ENCODE measurements around the gene SLC35E1.

SLC35E1 gene

DNA sequence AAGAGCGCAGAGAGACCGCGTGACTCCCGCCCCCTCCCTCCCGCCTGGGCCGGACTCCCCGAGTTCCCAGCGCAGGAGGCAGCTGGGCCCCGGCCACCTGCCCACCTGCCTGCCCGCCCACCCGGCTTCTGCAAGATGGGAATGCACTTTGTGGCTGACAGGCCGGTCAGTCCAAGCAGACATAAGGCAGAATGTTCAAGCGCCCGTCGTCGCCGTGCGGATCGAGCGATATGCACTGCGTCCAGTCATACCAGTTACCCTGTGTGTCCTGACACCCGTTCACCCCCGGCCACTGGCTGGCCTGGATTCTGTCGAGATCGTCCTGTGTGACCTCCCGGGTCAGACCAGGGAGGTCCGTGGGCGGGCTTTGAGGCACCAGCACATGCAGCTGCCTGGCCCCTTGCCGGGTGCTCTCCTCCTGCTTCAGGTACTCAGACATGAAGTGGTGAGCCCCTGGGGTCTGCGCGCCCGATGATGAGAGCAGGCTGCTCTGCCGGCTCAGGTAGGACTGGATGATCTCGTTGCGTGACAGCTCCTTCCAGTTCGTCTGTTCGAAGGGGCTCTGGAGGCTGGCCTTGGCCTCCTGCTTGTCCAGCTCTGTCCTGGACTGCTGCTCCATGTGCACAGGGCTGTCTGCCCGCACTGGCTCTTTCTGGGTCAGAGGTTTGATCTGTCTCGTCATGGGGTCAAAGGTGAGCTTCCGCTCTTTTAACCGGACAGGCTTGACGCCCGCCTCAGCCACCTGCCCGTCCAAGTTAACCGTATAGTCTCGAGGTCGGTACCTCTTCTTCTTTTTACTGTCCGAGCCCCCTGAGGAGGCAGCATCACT is 3.9 kb upstream of the SLC35E1 start:
- H3K27me3 ChIP-seq (replicated peaks) = no peaks in the 10 kb centered on the region
- H3K4me3 ChIP-seq (ENCODE audit: low read depth, low read length) = no peak overlapping the region
- peaks cover 26% of the 10 kb centered on the region for H3K36me3 ChIP-seq (replicated peaks)
- TF ChIP-seq CTCF (IDR thresholded peaks at IDR 0.05; ENCODE audit: low read depth, low read length, missing control alignments) = no peak
- H3K27ac ChIP-seq = no peak overlapping the region
- DNase-seq = no peak
- in situ Hi-C loops (cut with HindIII; ENCODE audit: low pct_ligation_motif_present, low sequenced_read_pairs) = no loop called here

DNA sequence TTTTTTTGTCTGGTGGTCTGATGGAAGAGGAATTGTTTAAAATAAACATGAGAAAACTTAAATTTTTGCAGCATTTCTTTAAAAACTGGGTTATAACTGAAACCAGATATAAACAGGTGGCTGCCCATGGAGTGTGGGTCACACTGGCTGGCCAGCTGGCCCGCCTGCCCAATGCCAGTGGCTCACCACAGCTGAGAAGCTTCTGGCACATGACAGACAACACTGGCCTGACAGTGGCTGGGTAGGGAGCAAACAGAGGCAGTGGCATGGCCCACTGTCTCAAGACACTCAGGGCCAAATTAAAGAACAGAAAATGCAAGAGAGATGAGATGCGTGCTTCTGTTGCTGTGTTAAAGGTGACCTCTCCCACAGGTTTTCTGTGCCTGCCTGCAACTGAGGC is 3.1 kb upstream of the SLC35E1 start:
- H3K27ac ChIP-seq = no peak overlapping the region
- peaks cover 26% of the 10 kb centered on the region for H3K36me3 ChIP-seq (replicated peaks)
- in situ Hi-C loops (cut with HindIII; ENCODE audit: low pct_ligation_motif_present, low sequenced_read_pairs) = no loop called here
- H3K27me3 ChIP-seq (replicated peaks) = no peaks in the 10 kb centered on the region
- no peak for DNase-seq
- H3K4me3 ChIP-seq (ENCODE audit: low read depth, low read length) = no peak overlapping the region
- no peak for TF ChIP-seq CTCF (IDR thresholded peaks at IDR 0.05; ENCODE audit: low read depth, low read length, missing control alignments)

- in situ Hi-C loops (cut with HindIII; ENCODE audit: low pct_ligation_motif_present, low sequenced_read_pairs) = no loop called here
- no peak for TF ChIP-seq CTCF (IDR thresholded peaks at IDR 0.05; ENCODE audit: low read depth, low read length, missing control alignments)
- DNase-seq = no peak
- Histone ChIP-seq H3K36me3 (replicated peaks) (peaks cover 24% of the 10 kb centered on the region), H3K4me3 (ENCODE audit: low read depth, low read length) (no peak overlapping the region), H3K27ac (no peak overlapping the region), H3K27me3 (replicated peaks) (no peaks in the 10 kb centered on the region)
Observed at GRCh38 chr19:16573925-16574324, 1.7 kb upstream of the SLC35E1 start.

GRCh38 chr19:16573296-16573695 is 1.1 kb upstream of the SLC35E1 start:
- no peak for TF ChIP-seq CTCF (IDR thresholded peaks at IDR 0.05; ENCODE audit: low read depth, low read length, missing control alignments)
- Histone ChIP-seq H3K36me3 (replicated peaks) (peaks cover 29% of the 10 kb centered on the region), H3K27ac (no peak overlapping the region)

GRCh38 chr19:16571822-16572331 is 338 bp downstream of the SLC35E1 start:
- no peaks in the 10 kb centered on the region for H3K27me3 ChIP-seq (replicated peaks)
- peaks cover 31% of the 10 kb centered on the region for H3K36me3 ChIP-seq (replicated peaks)
- no peak for TF ChIP-seq CTCF (IDR thresholded peaks at IDR 0.05; ENCODE audit: low read depth, low read length, missing control alignments)
- peak overlapping the region; percentile 76 for H3K4me3 ChIP-seq (ENCODE audit: low read depth, low read length)
- in situ Hi-C loops (cut with HindIII; ENCODE audit: low pct_ligation_motif_present, low sequenced_read_pairs) = no loop called here
- DNase-seq = no peak
- H3K27ac ChIP-seq = peak overlapping the region; percentile 71

More at GRCh38 chr19:16573296-16573695, 1.1 kb upstream of the SLC35E1 start:
- in situ Hi-C loops (cut with HindIII; ENCODE audit: low pct_ligation_motif_present, low sequenced_read_pairs) = no loop called here
- peak overlapping the region; percentile 98 for H3K4me3 ChIP-seq (ENCODE audit: low read depth, low read length)
- no peak for DNase-seq
- H3K27me3 ChIP-seq (replicated peaks) = no peaks in the 10 kb centered on the region
